GM18511 (cell line): ENCODE data around the gene SIRPA.

Source experiments
- ATAC-seq: cut with Tn5 transposase; IDR thresholded peaks from one replicate; pipeline ENCODE4 v1.9.1; 2021; ENCODE audit warnings: mild to moderate bottlenecking, moderate library complexity; ENCODE audit not compliant: unreplicated experiment

The SIRPA gene

DNA sequence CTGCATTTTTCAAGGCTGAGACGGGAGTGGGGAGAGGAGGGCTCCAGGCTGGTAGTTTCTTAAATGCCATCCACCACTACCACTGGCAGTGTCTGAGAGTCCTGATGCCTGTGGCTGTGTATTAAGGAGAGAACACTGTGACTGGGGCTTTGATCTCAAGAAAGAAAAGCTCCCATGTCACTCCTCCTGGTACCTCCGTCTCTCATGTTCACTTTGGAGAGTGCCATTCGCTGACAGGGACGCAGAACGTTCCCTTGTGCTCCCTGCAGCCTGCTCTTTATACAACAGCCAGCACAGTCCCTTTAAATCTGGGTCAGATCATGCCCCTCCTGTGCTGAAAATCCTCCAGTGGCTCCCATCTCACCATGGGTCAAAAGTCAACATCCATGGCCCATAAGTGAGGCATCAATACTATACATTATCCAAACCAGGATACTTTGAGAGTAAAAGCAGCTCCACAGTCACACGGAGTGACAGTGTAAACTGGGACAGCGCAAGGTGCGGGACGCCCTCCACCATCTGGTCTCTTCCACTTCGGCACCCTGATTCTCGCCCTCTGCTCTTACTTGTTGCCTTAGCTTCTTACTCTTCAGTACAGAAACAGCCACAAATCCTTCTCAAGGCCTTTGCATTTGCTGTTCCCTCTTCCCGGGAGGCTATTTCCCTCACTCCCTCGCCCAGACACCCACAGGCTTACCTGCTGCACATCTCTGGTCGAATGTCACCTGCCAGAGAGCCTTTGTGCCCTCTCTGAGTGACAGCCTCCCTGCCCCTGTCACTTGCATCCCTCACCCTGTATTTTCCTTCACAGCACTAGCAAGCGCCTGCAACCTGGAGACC, 78.6 kb downstream of the SIRPA start:
- no peak for ATAC-seq

DNA sequence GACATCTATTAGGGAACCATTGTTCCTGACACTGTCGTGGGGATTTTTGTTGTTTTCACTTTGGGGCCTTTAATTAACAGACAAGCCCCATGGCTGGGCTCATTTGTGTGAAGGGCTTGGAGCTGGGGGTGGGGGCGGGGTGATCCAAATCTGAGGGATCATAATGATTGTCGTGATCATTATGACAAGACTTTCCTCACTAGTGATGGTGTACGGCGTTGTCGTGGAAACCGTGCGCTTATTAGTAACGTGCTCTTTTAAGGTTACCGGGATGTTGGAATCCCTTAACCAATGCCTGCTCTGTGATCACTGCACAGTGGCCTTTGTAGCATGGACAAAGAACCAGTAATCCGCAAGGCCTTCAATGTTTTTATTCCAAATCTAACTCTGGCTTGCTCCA, 80.1 kb downstream of the SIRPA start:
- no peak for ATAC-seq

DNA sequence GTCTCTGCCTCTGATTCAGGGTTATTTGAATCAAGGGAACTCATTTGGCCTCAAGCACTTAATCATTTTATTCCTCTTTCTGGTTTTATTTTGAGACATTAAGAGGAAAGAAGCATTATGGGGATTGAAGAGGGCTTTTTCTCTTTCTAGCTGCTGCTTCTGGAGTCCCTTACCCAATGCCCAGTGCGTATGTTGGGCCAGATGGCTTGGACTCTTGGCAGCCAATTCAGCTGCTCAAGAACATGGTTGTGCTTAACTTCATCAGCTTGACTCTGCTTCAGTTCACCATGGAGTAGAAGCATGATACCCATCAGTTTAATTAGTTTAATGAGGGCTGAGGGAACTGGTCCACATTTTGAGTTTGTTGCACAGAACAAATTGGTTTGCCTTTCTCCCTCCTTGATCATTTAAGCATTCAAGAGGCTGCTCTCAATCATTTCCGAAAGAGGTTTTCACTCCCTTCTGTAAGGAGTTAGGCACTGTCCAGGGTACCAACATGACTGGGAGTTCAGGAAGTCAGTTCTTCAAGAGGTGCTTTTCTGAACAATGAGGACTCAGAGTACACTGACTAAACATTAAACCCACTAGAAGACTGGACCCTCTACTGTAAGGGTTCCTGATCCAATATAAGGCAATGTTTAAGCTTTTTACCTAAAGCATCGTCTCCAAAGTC, 84.0 kb downstream of the SIRPA start:
- no peak for ATAC-seq

DNA sequence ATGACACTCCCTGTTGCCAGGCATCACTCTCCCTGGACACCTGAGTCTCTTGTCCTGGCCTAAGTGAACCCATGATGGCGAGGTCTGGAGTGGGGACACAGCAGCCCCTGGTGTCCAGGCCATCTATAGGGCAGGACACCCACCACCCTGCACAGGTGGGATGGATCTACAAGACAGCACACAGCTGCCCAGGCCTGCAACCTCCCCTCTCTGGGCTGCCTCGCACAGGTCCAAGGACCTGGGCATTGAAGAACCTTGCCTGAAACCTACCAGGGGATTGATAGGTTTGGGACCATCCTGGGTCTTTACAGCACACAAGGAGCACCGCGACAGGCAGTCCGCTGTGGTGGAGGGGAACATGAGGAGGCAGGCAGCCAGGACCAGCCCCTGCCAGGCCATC, 87.5 kb downstream of the SIRPA start:
- no peak for ATAC-seq

DNA sequence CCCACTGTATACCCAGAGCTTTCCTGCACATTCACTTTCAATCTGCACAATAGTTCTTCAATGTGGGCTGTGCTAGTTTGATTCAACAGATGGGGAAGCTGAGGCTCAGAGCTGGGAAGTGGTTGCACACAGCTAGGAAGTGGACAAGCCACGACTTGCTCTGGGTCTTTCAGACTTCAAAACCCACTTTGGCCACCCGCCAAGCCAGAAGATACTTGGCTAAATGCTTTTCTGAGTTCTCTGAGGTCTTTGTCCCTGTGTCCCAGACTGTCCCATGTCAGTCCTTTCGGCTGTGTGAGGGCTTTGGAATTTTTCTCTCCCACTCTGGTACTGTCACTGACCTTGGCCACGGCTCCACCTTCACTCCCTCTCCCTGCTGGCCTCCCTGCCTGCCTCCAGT, 88.1 kb downstream of the SIRPA start:
- ATAC-seq: no peak

DNA sequence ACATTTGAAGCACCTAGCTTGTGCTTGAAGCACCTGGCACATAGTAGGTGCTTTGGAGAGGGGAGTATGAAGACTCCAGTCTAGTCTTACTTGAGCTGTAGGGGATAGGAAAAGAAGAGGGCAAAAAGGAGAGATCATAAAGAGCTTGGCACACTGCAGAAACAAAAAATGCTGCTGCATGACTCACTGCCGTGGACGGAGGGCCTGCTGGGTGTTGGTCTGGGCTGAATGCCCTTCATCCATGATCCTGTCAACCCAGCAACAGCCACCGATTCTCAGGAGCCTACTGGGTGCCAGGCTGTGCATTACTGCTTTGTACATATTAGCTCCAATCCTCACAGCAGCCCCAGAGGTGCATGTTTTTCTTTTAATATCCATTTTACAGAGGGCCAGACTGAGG, 92.6 kb downstream of the SIRPA start:
- no peak for ATAC-seq
